B cell (primary cell): ENCODE results near the gene SPECC1.

Source experiments
- EZH2 ChIP-seq: IDR thresholded peaks from 2 replicates; pipeline ENCODE4 v1.6.1; 2012; ENCODE audit warnings: borderline replicate concordance, low read depth, mild to moderate bottlenecking, moderate library complexity, low read length; ENCODE audit not compliant: insufficient read depth, poor library complexity, severe bottlenecking
- TF ChIP-seq, protein P1 (sequence below): fragments of 200-600 bp; IDR thresholded peaks from one replicate; pipeline ENCODE4 v1.8.0; 2022; ENCODE audit warnings: antibody characterized with exemption, mild to moderate bottlenecking

DNA sequence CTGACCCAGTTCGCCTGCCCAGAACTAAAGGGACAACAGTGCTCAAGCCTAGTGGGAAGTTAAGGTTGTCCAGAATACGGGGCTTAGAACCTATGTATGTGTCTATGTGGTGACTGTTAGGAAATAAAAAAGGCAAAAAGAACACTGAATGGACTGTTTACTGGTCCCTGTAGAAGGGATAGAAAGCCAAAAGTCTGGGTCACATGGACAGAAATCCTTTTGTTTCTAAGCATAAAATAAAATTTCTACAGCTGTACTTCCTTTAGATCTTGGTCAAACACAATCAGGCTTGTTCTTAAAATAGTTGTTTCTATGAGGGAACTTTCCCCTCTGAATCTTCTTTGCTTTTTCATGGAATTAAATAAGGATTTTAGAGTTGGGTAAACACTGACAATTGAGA, 245.4 kb downstream of the SPECC1 start:
- TF ChIP-seq EZH2: no peak
- TF ChIP-seq, protein P1, sequence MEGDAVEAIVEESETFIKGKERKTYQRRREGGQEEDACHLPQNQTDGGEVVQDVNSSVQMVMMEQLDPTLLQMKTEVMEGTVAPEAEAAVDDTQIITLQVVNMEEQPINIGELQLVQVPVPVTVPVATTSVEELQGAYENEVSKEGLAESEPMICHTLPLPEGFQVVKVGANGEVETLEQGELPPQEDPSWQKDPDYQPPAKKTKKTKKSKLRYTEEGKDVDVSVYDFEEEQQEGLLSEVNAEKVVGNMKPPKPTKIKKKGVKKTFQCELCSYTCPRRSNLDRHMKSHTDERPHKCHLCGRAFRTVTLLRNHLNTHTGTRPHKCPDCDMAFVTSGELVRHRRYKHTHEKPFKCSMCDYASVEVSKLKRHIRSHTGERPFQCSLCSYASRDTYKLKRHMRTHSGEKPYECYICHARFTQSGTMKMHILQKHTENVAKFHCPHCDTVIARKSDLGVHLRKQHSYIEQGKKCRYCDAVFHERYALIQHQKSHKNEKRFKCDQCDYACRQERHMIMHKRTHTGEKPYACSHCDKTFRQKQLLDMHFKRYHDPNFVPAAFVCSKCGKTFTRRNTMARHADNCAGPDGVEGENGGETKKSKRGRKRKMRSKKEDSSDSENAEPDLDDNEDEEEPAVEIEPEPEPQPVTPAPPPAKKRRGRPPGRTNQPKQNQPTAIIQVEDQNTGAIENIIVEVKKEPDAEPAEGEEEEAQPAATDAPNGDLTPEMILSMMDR: no peak
